ENCODE data around the gene GPR31.
"Not testable (repeated sequence)": the region's sequence is repeated elsewhere in the genome, so short reads cannot be mapped to it uniquely, and the experiment has no call there.

DNA sequence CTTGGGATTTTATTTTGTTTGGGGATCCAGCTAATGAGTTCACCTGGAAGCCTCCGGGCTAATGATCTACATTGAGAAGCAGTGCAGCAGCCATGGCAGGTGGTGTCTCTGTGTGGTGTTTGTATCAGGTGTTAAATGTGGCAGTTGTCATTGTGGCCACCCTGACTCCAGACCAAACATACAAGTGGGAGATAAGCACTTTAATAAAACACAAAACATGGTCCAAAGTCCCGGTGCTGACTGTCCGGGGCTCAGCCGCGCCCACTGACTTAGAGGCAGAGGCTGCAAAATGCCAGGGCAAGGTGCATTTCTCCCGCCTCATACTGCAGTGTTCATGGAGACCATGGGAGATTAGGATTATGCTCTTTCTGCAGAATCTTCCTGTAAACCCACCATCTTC lies 23.6 kb upstream of the GPR31 start:
- TF ChIP-seq CTCF (IDR thresholded peaks at IDR 0.05); EP300 (IDR thresholded peaks at IDR 0.05); POLR2A (IDR thresholded peaks at IDR 0.05; ENCODE audit: low read depth): not testable (repeated sequence)

Data from esophagus muscularis mucosa (tissue), 4 donors.